Muscle of leg (tissue), 11 donors: ENCODE measurements around the gene CD28. TPM values are rescaled to one million over a fixed set of nuclear protein-coding genes. Genes with fewer than 3 reads are reported as not detected.

Source experiments
- DNase-seq: peaks from one replicate; pipeline ENCODE4 v3.0.0; 2013
- H3K27ac ChIP-seq: one replicate; pipeline ENCODE4 v1.5.1; 2013; ENCODE audit warnings: mild to moderate bottlenecking, low read length, control low read depth
- H3K27me3 ChIP-seq: one replicate; pipeline ENCODE4 v1.6.1; 2013; ENCODE audit warnings: low read length; ENCODE audit not compliant: control insufficient read depth, insufficient read depth
- H3K36me3 ChIP-seq: one replicate; pipeline ENCODE4 v1.6.1; 2013; ENCODE audit warnings: low read length; ENCODE audit not compliant: control insufficient read depth, insufficient read depth
- H3K4me1 ChIP-seq: one replicate; pipeline ENCODE4 v1.6.1; 2013; ENCODE audit warnings: low read length; ENCODE audit not compliant: control insufficient read depth, insufficient read depth
- H3K4me3 ChIP-seq: one replicate; pipeline ENCODE4 v1.5.1; 2013; ENCODE audit warnings: low read length, control low read depth
- H3K9me3 ChIP-seq: replicated peaks from 2 replicates; pipeline ENCODE4 v1.6.1; 2013; ENCODE audit warnings: low read depth, low read length; ENCODE audit not compliant: control insufficient read depth
- WGBS: methylation state at CpG from one replicate; pipeline ENCODE4 v1.1.5; 2013; ENCODE audit warnings: missing lambda C conversion rate; ENCODE audit not compliant: insufficient coverage; 5-methylcytosine and 5-hydroxymethylcytosine counted together
- polyA plus RNA-seq, 8 donors: library from polyadenylated mRNA; unstranded; fragments of 120-200 nt; gene quantifications; one replicate each; pipeline versions ENCODE4 v1.2.1 to v1.2.3, GENCODE V29; 2013; ENCODE audit warnings: inconsistent platforms in 1 of 8, low replicate concordance in 1 of 8; ENCODE audit not compliant: insufficient read length in 8 of 8, insufficient read depth in 1 of 8
- total RNA-seq: library from RNA; stranded (reverse); fragments of 120-200 nt; gene quantifications from one replicate; pipeline ENCODE4 v1.2.4, GENCODE V29; 2013

Gene CD28
- total and polyA plus RNA-seq, 9 donors: 2.8 to 5.6 (median 3.8) TPM

GRCh38 chr2:203670939-203671338 lies 35.5 kb upstream of the CD28 start:
- Histone ChIP-seq H3K27ac (no peak overlapping the region), H3K27me3 (no peaks in the 10 kb centered on the region), H3K4me3 (no peak overlapping the region)

GRCh38 chr2:203671876-203672275 lies 34.6 kb upstream of the CD28 start:
- no peaks in the 10 kb centered on the region for H3K27me3 ChIP-seq
- no peaks in the 10 kb centered on the region for H3K36me3 ChIP-seq
- WGBS: no CpG with 5 or more reads among the region's 1 CpG
- no peak overlapping the region for H3K4me3 ChIP-seq
- H3K4me1 ChIP-seq: peaks cover 4% of the 10 kb centered on the region
- H3K27ac ChIP-seq: no peak overlapping the region
- DNase-seq: no peak
- peaks cover 3% of the 10 kb centered on the region for H3K9me3 ChIP-seq

More at GRCh38 chr2:203670939-203671338, 35.5 kb upstream of the CD28 start:
- DNase-seq: no peak
- Histone ChIP-seq H3K9me3 (peaks cover 3% of the 10 kb centered on the region), H3K4me1 (peaks cover 4% of the 10 kb centered on the region), H3K36me3 (no peaks in the 10 kb centered on the region)

- H3K36me3 ChIP-seq: no peaks in the 10 kb centered on the region
- peaks cover 3% of the 10 kb centered on the region for H3K9me3 ChIP-seq
- H3K4me1 ChIP-seq: peaks cover 4% of the 10 kb centered on the region
- DNase-seq: no peak
- WGBS: no CpG with 5 or more reads among the region's 3 CpGs
- H3K27ac ChIP-seq: no peak overlapping the region
- no peaks in the 10 kb centered on the region for H3K27me3 ChIP-seq
- no peak overlapping the region for H3K4me3 ChIP-seq
Measured at GRCh38 chr2:203672856-203673255, 33.6 kb upstream of the CD28 start.

GRCh38 chr2:203673933-203674332 lies 32.5 kb upstream of the CD28 start:
- no CpG with 5 or more reads among the region's 1 CpG for WGBS

GRCh38 chr2:203675086-203675485 lies 31.4 kb upstream of the CD28 start:
- H3K27ac ChIP-seq: no peak overlapping the region
- no peak overlapping the region for H3K4me3 ChIP-seq
- no peaks in the 10 kb centered on the region for H3K27me3 ChIP-seq
- H3K4me1 ChIP-seq: peaks cover 4% of the 10 kb centered on the region
- H3K36me3 ChIP-seq: no peaks in the 10 kb centered on the region
- peaks cover 3% of the 10 kb centered on the region for H3K9me3 ChIP-seq
- WGBS: no CpG with 5 or more reads among the region's 3 CpGs
- DNase-seq: no peak

More at GRCh38 chr2:203673933-203674332, 32.5 kb upstream of the CD28 start:
- Histone ChIP-seq H3K4me1 (peaks cover 4% of the 10 kb centered on the region), H3K27me3 (no peaks in the 10 kb centered on the region), H3K27ac (no peak overlapping the region), H3K9me3 (peaks cover 3% of the 10 kb centered on the region), H3K36me3 (no peaks in the 10 kb centered on the region), H3K4me3 (no peak overlapping the region)
- DNase-seq: no peak

GRCh38 chr2:203678971-203679370 lies 27.5 kb upstream of the CD28 start:
- DNase-seq: no peak
- H3K27ac ChIP-seq: no peak overlapping the region
- H3K4me1 ChIP-seq: peaks cover 23% of the 10 kb centered on the region
- H3K27me3 ChIP-seq: no peaks in the 10 kb centered on the region
- H3K36me3 ChIP-seq: no peaks in the 10 kb centered on the region
- no peaks in the 10 kb centered on the region for H3K9me3 ChIP-seq
- no peak overlapping the region for H3K4me3 ChIP-seq
- WGBS: 90% methylated on average over 3 of the region's 3 CpGs

- no peak overlapping the region for H3K4me3 ChIP-seq
- peaks cover 26% of the 10 kb centered on the region for H3K4me1 ChIP-seq
- no peaks in the 10 kb centered on the region for H3K9me3 ChIP-seq
- H3K36me3 ChIP-seq: no peaks in the 10 kb centered on the region
- no peak overlapping the region for H3K27ac ChIP-seq
- no peak for DNase-seq
- H3K27me3 ChIP-seq: no peaks in the 10 kb centered on the region
Measured at GRCh38 chr2:203679401-203679800, 27.0 kb upstream of the CD28 start.

GRCh38 chr2:203681978-203682377 lies 24.5 kb upstream of the CD28 start:
- H3K9me3 ChIP-seq: no peaks in the 10 kb centered on the region
- H3K4me1 ChIP-seq: peaks cover 48% of the 10 kb centered on the region
- peak overlapping the region; percentile 81 for H3K27ac ChIP-seq
- WGBS: no CpG with 5 or more reads among the region's 2 CpGs
- no peaks in the 10 kb centered on the region for H3K36me3 ChIP-seq
- no peak overlapping the region for H3K4me3 ChIP-seq
- DNase-seq: no peak
- H3K27me3 ChIP-seq: no peaks in the 10 kb centered on the region

GRCh38 chr2:203682688-203683130 lies 23.7 kb upstream of the CD28 start:
- peaks cover 52% of the 10 kb centered on the region for H3K4me1 ChIP-seq
- H3K27ac ChIP-seq: peak overlapping the region; percentile 81
- H3K36me3 ChIP-seq: no peaks in the 10 kb centered on the region
- DNase-seq: peak; percentile 84
- H3K27me3 ChIP-seq: no peaks in the 10 kb centered on the region
- no peak overlapping the region for H3K4me3 ChIP-seq
- WGBS: 0% methylated on average over 1 of the region's 4 CpGs
- no peaks in the 10 kb centered on the region for H3K9me3 ChIP-seq

GRCh38 chr2:203683421-203683820 lies 23.0 kb upstream of the CD28 start:
- H3K9me3 ChIP-seq: no peaks in the 10 kb centered on the region
- H3K4me3 ChIP-seq: no peak overlapping the region
- no CpG with 5 or more reads among the region's 4 CpGs for WGBS
- H3K27me3 ChIP-seq: no peaks in the 10 kb centered on the region
- H3K4me1 ChIP-seq: peaks cover 52% of the 10 kb centered on the region
- DNase-seq: no peak
- H3K27ac ChIP-seq: peak overlapping the region; percentile 81
- H3K36me3 ChIP-seq: no peaks in the 10 kb centered on the region

GRCh38 chr2:203683932-203684556 lies 22.4 kb upstream of the CD28 start:
- no peak overlapping the region for H3K4me3 ChIP-seq
- H3K36me3 ChIP-seq: no peaks in the 10 kb centered on the region
- no peak for DNase-seq
- no peaks in the 10 kb centered on the region for H3K27me3 ChIP-seq
- H3K4me1 ChIP-seq: peaks cover 57% of the 10 kb centered on the region
- peak overlapping the region; percentile 81 for H3K27ac ChIP-seq
- WGBS: 100% methylated on average over 1 of the region's 1 CpG
- H3K9me3 ChIP-seq: no peaks in the 10 kb centered on the region
